Activated CD8-positive, alpha-beta memory T cell treated with anti-CD3 and anti-CD28 coated beads, Interleukin-2, amount 10 ng/mL, durations not matched to agents 7 days and 5 days (primary cell): Measurements from ENCODE around the gene CREB3L2. TPM values are rescaled to one million over a fixed set of nuclear protein-coding genes. Genes with fewer than 3 reads are reported as not detected.

Experiments used
- ATAC-seq: fragments of 150-1000 bp; cut with Tn5 transposase; one replicate; pipeline ENCODE4 v1.10.0; 2021; ENCODE audit warnings: moderate library complexity
- CTCF ChIA-PET: fragments of 350-600 bp; sonication (Branson Sonifier 250); formaldehyde crosslinking; loops from one replicate; lab custom pipeline; 2021; ENCODE audit warnings: antibody characterized with exemption; lab: Charles Lee
- DNase-seq: peaks from one replicate; pipeline ENCODE4 v3.0.0-alpha.2; 2020
- H3K27ac Mint-ChIP-seq: one replicate; pipeline ENCODE4 v1.8.0; 2021; ENCODE audit warnings: mild to moderate bottlenecking, mixed read lengths
- H3K27me3 Mint-ChIP-seq: one replicate; pipeline ENCODE4 v1.8.0; 2021; ENCODE audit warnings: mixed read lengths
- H3K36me3 Mint-ChIP-seq: one replicate; pipeline ENCODE4 v1.8.0; 2021; ENCODE audit warnings: mild to moderate bottlenecking, mixed read lengths
- H3K4me1 Mint-ChIP-seq: one replicate; pipeline ENCODE4 v1.8.0; 2021; ENCODE audit warnings: mixed read lengths
- H3K4me3 Mint-ChIP-seq: one replicate; pipeline ENCODE4 v1.8.0; 2021; ENCODE audit warnings: mild to moderate bottlenecking, moderate library complexity, mixed read lengths
- H3K9me3 Mint-ChIP-seq: one replicate; pipeline ENCODE4 v1.8.0; 2022; ENCODE audit warnings: low read depth, mixed read lengths
- total RNA-seq, 2 experiments: library from RNA; stranded (reverse); gene quantifications; one replicate each; pipeline ENCODE4 v1.2.3, GENCODE V29; 2021

CREB3L2 gene
- total RNA-seq, 2 experiments from 2014 or later = 24.0 to 29.0 TPM

GRCh38 chr7:137948845-137949330 lies 53.0 kb downstream of the CREB3L2 start:
- DNase-seq = no peak
- Mint-ChIP-seq H3K36me3 (no peaks in the 10 kb centered on the region), H3K9me3 (no peaks in the 10 kb centered on the region), H3K27ac (no peak overlapping the region), H3K27me3 (no peaks in the 10 kb centered on the region), H3K4me1 (no peaks in the 10 kb centered on the region), H3K4me3 (no peak overlapping the region)
- no peak for ATAC-seq
- CTCF ChIA-PET = no interaction called here

DNA sequence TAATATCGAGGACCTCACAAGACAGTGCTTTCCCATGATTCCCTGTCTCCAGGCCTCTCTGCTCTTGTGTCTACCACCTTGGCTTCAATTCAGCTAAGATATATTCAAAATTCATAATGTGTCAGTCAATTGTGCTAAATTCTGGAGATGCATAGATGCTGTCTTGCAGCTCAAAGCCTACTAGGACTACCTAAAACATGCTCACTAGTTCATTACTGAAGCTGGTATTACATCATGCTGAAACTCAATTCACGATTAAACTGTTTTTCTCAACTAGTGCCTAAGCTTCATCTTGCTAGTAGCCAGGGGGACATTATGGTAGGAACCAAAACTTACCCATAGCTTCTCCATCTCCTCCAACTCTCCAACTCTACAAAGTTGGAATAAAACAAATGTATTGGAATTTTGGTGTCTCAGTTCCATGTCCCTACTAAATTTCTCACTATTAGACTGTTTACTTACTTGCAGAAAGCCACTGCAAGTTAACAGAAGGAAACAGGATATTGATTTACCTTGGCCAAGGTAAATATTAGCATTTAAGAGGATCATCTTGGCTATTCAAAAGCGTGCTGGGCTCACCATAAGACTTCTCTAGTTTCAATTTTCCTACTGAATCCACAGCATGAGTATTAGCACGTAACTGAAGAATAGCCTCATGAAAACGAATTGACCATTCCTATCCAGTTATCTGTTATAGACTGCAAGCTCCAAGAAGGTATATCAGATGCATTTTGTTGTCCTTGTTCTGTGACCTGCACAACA lies 53.6 kb downstream of the CREB3L2 start:
- Mint-ChIP-seq H3K4me3 (no peak overlapping the region), H3K9me3 (no peaks in the 10 kb centered on the region), H3K27me3 (no peaks in the 10 kb centered on the region), H3K36me3 (no peaks in the 10 kb centered on the region), H3K4me1 (no peaks in the 10 kb centered on the region), H3K27ac (no peak overlapping the region)
- CTCF ChIA-PET = no interaction called here
- no peak for DNase-seq
- ATAC-seq = no peak

DNA sequence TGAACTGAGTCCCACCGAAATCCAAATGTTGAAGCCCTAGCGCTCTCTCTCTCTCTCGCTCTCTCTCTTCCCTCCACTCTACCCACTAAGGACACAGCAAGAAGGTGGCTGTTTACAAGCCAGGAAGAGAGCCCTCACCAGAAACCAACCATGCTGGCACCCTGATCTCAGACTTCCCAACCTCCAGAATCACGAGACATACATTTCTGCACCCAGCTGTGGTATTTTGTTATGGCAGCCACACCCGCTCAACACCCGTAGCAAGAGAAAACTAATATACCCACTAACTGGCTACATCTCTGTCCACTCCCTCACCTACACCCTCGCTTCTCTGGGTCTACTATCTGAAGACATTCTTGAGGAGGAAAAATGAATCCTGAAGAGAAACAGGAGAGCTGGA lies 54.8 kb downstream of the CREB3L2 start:
- ATAC-seq (no peak), DNase-seq (no peak)
- Mint-ChIP-seq H3K27me3 (no peaks in the 10 kb centered on the region), H3K36me3 (no peaks in the 10 kb centered on the region), H3K4me3 (no peak overlapping the region), H3K9me3 (no peaks in the 10 kb centered on the region), H3K27ac (no peak overlapping the region), H3K4me1 (peaks cover 2% of the 10 kb centered on the region)
- CTCF ChIA-PET = no interaction called here

- ATAC-seq = no peak
- no peak overlapping the region for H3K4me3 Mint-ChIP-seq
- peaks cover 2% of the 10 kb centered on the region for H3K4me1 Mint-ChIP-seq
- CTCF ChIA-PET = interaction anchor here (1.2 kb wide), 1 partner anchor 56 kb away, joined by 3 read pairs; the partner anchor contains the start of gene CREB3L2
- H3K27ac Mint-ChIP-seq = no peak overlapping the region
- no peaks in the 10 kb centered on the region for H3K36me3 Mint-ChIP-seq
- H3K27me3 Mint-ChIP-seq = no peaks in the 10 kb centered on the region
- DNase-seq = no peak
- no peaks in the 10 kb centered on the region for H3K9me3 Mint-ChIP-seq
Measured at GRCh38 chr7:137946011-137946410, 55.9 kb downstream of the CREB3L2 start.

GRCh38 chr7:137944168-137944567 lies 57.7 kb downstream of the CREB3L2 start:
- H3K9me3 Mint-ChIP-seq = no peaks in the 10 kb centered on the region
- CTCF ChIA-PET = no interaction called here

GRCh38 chr7:137943132-137943551 lies 58.7 kb downstream of the CREB3L2 start:
- Mint-ChIP-seq H3K36me3 (no peaks in the 10 kb centered on the region), H3K27ac (no peak overlapping the region), H3K4me1 (peaks cover 2% of the 10 kb centered on the region), H3K27me3 (no peaks in the 10 kb centered on the region), H3K9me3 (no peaks in the 10 kb centered on the region), H3K4me3 (no peak overlapping the region)
- ATAC-seq = no peak
- DNase-seq = no peak
- CTCF ChIA-PET = no interaction called here

More at GRCh38 chr7:137944168-137944567, 57.7 kb downstream of the CREB3L2 start:
- H3K27ac Mint-ChIP-seq = no peak overlapping the region
- peaks cover 2% of the 10 kb centered on the region for H3K4me1 Mint-ChIP-seq
- no peak for DNase-seq
- ATAC-seq = no peak
- H3K4me3 Mint-ChIP-seq = no peak overlapping the region
- H3K27me3 Mint-ChIP-seq = no peaks in the 10 kb centered on the region
- H3K36me3 Mint-ChIP-seq = no peaks in the 10 kb centered on the region

DNA sequence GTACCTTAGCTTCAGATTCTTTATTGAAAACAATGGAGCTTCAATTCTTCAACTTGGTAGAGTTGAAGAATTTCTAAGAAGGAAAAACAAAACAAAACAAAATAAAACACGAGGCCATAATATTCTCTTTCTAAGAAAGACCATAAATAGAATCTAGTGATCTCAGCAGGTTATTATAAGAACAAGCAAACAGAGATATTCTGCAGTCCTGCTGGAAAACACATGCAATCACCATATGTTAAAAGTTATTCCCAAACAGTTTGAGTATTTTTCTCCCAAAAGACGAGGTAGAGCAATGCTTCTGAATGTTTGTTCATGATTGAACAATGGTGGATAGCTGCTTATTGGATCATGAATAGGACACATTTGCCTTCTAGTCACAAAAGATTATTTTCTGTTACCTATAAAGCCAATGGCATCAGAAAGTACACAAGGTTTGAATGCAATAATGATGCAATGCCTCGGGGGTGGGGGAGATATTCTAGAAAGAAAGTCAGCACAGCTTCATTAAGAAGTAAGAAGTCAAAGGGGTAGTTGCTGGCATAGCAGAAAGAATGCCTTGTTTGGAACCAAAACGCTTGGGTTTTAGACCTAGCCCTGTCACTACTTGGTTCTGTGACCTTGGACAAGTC lies 59.3 kb downstream of the CREB3L2 start:
- CTCF ChIA-PET = no interaction called here
- peaks cover 2% of the 10 kb centered on the region for H3K4me1 Mint-ChIP-seq
- H3K27ac Mint-ChIP-seq = no peak overlapping the region
- DNase-seq (no peak), ATAC-seq (no peak)
- no peaks in the 10 kb centered on the region for H3K27me3 Mint-ChIP-seq
- no peaks in the 10 kb centered on the region for H3K36me3 Mint-ChIP-seq
- no peaks in the 10 kb centered on the region for H3K9me3 Mint-ChIP-seq
- no peak overlapping the region for H3K4me3 Mint-ChIP-seq

- DNase-seq (no peak), ATAC-seq (no peak)
- Mint-ChIP-seq H3K27me3 (no peaks in the 10 kb centered on the region), H3K36me3 (no peaks in the 10 kb centered on the region), H3K4me3 (no peak overlapping the region), H3K27ac (no peak overlapping the region), H3K4me1 (peaks cover 9% of the 10 kb centered on the region), H3K9me3 (no peaks in the 10 kb centered on the region)
- CTCF ChIA-PET = no interaction called here
Measured at GRCh38 chr7:137940656-137941518, 61.0 kb downstream of the CREB3L2 start.

GRCh38 chr7:137940218-137940617 lies 61.7 kb downstream of the CREB3L2 start:
- H3K9me3 Mint-ChIP-seq = no peaks in the 10 kb centered on the region
- CTCF ChIA-PET = no interaction called here
- H3K27me3 Mint-ChIP-seq = no peaks in the 10 kb centered on the region
- DNase-seq (no peak), ATAC-seq (no peak)
- no peaks in the 10 kb centered on the region for H3K36me3 Mint-ChIP-seq
- peaks cover 14% of the 10 kb centered on the region for H3K4me1 Mint-ChIP-seq
- H3K4me3 Mint-ChIP-seq = no peak overlapping the region
- H3K27ac Mint-ChIP-seq = no peak overlapping the region

DNA sequence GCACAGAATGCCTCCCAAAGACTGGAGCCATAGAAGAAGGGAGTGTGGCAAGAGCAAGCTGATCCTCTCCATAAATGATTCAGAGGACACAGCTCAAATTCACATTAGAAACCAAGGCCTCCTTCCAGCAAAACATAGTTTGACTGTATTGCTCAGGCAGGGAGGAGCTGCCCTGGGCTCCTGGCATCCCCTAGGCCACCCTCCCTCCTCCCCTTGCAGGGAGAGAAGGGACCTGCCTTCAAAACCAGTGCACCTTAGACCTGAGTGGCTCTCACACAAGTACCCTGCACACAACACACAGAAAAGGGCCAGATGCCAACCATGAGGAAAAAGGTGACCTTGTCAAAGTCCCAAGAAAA lies 64.7 kb downstream of the CREB3L2 start:
- H3K27me3 Mint-ChIP-seq = no peaks in the 10 kb centered on the region
- DNase-seq (no peak), ATAC-seq (no peak)
- H3K27ac Mint-ChIP-seq = no peak overlapping the region
- peaks cover 8% of the 10 kb centered on the region for H3K36me3 Mint-ChIP-seq
- peaks cover 33% of the 10 kb centered on the region for H3K4me1 Mint-ChIP-seq
- H3K9me3 Mint-ChIP-seq = no peaks in the 10 kb centered on the region
- CTCF ChIA-PET = interaction anchor here (1.1 to 1.4 kb wide), 3 partner anchors 34 to 66 kb away, joined by 3 to 5 read pairs (median 3); partner anchors contain the start of gene CREB3L2
- no peak overlapping the region for H3K4me3 Mint-ChIP-seq

GRCh38 chr7:137936509-137937201 lies 65.2 kb downstream of the CREB3L2 start:
- ATAC-seq (no peak), DNase-seq (no peak)
- Mint-ChIP-seq H3K4me1 (peaks cover 33% of the 10 kb centered on the region), H3K36me3 (peaks cover 11% of the 10 kb centered on the region), H3K27ac (peak overlapping the region; percentile 10), H3K27me3 (no peaks in the 10 kb centered on the region), H3K4me3 (no peak overlapping the region), H3K9me3 (no peaks in the 10 kb centered on the region)
- CTCF ChIA-PET = interaction anchor here (1.1 to 1.4 kb wide), 3 partner anchors 33 to 67 kb away, joined by 3 to 5 read pairs (median 3); partner anchors contain the start of gene CREB3L2

DNA sequence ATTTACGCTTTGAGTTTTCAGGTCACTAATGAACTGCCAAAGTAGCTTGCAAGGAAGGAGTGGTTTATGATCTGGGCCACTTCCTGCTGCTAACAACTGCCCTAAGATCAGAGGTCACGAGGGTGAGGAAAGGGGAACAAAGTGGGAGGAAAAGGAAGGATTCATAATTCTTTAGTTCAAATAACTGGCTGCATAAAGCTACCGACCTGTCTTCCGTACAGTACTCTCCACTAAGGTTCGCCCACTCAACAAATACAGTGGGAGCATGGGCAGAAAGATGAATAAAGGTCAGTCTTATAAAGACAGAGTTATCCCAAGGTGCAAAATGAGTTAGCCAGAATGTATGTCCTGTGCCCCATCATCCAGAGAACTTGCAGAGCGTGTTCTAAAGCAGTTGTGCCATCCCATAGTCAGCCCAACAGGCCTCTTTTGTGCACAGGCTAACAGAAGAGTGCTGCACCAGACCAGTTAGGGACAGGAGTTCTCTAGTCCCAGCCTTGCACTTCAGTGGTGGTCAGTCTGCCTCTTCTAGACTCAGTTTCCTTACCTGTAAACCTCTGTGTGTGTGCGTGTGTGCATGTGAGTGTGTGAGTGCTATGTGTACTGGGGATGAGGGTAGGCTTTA lies 65.9 kb downstream of the CREB3L2 start:
- H3K27ac Mint-ChIP-seq = peak overlapping the region; percentile 72
- DNase-seq (peak; percentile 49), ATAC-seq (peak; percentile 59)
- H3K36me3 Mint-ChIP-seq = peaks cover 11% of the 10 kb centered on the region
- CTCF ChIA-PET = interaction anchor here (1.1 to 4.0 kb wide), 5 partner anchors 33 to 72 kb away, joined by 3 to 24 read pairs (median 4); partner anchors contain the start of gene CREB3L2
- H3K27me3 Mint-ChIP-seq = no peaks in the 10 kb centered on the region
- peak overlapping the region; percentile 79 for H3K4me3 Mint-ChIP-seq
- peaks cover 33% of the 10 kb centered on the region for H3K4me1 Mint-ChIP-seq
- H3K9me3 Mint-ChIP-seq = no peaks in the 10 kb centered on the region
